GM19397 (cell line): ENCODE data around the gene SLC20A1.
A peak's percentile ranks its signal among the peaks of the same experiment; 100 is the strongest.
"Not testable (repeated sequence)": the region's sequence is repeated elsewhere in the genome, so short reads cannot be mapped to it uniquely, and the experiment has no call there.

ENCODE experiments used
- ATAC-seq: cut with Tn5 transposase; IDR thresholded peaks from one replicate; pipeline ENCODE4 v1.9.1; 2021; ENCODE audit warnings: mild to moderate bottlenecking, moderate library complexity; ENCODE audit not compliant: unreplicated experiment

Gene SLC20A1

DNA sequence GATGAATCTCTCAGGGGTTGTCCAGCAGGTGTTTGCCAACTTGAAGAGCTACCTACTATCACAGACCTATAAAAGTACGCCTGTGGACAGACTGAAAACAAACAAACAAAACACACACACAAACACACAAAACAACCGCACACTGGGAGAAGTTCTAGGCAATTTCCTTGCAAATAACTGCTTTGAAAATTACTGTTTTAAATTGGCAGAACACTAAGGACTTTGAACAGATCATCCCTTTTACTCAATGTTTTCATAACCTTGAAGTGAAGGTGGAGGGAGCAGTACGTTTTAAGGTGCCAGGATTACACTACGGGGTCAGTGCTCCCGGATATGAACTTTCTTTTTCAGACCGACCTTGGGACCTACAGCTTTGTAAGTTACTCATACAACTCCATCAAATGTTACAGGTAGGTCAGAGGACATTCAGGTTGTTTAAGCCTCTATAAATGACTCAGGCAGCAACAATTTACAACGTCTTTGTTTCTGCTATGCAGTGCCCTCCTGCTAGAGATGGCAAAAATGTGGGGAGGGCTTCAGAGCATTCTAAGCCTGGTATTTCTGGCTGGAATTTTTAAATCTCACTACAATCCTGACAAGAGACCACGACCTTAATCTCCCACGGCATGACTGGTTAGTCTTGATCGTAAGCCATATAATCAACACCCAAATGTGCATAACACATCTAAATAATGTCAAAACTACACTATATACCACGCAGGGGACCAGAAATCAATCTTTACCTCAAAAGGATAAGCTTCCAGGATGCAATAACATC is 1.4 kb upstream of the SLC20A1 start:
- ATAC-seq: no peak

DNA sequence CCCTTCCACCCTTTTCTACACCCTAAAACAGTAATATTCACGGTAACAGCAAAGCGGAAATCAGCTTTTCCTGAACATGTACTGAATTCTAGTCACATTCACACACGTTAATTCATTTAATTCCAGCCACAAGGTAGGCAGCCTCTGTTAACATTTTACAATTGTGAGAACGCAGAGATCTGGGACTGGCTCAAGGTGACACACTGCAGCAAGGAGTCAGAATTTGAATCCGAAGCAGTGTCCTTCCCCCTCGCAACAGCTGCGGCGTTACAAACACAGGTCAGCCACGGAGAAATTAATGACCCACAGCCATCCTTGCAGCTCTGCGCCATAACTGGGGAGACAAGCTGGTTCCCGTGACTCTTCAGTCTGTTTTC is 818 bp upstream of the SLC20A1 start:
- no peak for ATAC-seq

DNA sequence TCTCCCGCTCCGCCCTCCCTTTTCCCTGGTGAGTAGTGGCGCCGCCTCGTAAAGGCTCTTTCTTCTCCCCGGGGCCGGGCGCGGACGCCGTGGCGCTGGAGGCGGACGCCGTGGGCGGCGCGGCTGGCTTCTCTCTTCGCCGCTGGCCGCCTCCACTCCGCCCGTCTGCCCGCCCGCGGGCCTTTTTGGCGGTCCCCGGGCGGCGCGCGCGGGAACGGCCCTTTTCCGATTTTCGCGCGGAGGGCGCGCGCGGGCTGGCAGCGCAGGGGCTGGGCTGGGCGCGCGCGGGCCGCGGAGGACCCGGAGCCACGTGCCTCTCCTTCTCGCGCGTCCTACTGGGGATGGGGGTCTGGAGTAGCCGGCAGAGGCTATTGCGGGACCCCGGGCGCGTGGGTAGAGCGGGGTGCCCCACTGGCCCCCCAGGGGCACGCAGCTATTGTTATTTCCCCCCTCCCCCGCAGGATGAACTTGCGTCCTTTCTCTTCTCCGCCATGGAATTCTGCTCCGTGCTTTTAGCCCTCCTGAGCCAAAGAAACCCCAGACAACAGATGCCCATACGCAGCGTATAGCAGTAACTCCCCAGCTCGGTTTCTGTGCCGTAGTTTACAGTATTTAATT is 472 bp downstream of the SLC20A1 start:
- ATAC-seq: peak; percentile 18

DNA sequence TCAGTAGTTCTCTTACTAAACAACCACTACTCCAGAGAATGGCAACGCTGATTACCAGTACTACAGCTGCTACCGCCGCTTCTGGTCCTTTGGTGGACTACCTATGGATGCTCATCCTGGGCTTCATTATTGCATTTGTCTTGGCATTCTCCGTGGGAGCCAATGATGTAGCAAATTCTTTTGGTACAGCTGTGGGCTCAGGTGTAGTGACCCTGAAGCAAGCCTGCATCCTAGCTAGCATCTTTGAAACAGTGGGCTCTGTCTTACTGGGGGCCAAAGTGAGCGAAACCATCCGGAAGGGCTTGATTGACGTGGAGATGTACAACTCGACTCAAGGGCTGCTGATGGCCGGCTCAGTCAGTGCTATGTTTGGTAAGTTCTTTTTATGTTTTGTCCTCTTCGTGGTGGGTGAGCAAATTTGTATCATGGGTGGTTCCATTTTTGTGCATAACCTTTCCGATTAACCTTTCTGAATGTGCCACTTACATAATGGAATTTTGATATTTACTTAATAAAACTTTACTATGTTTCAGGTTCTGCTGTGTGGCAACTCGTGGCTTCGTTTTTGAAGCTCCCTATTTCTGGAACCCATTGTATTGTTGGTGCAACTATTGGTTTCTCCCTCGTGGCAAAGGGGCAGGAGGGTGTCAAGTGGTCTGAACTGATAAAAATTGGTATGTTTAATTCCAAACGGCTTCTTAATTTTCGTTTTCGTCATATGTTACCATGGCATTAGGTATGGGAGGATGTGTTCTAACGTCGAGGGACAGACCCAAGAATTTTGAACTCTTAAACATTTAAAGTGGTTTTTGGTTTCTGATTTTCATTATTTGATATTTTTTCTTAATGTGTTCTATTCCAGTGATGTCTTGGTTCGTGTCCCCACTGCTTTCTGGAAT is 1.3 kb downstream of the SLC20A1 start:
- ATAC-seq: no peak

DNA sequence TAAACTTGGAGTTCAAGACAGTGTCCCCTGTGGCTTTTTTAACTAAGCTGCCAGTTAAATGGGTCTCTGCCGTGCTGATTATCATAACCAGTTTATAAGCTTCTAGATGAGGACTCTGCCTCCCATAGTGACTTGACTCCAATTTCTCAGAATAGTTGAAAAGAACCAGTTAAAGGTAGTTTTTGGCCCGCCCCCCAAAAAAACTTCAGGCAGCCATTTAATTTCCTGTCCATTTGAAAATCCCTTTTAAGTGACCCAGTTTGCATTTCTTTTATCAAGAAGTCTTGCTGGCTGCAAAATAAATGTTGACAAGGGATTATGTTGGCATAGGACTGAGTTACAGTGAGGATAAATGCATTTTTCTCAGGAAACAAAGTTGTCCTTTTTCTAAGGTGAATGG is 2.3 kb downstream of the SLC20A1 start:
- no peak for ATAC-seq

DNA sequence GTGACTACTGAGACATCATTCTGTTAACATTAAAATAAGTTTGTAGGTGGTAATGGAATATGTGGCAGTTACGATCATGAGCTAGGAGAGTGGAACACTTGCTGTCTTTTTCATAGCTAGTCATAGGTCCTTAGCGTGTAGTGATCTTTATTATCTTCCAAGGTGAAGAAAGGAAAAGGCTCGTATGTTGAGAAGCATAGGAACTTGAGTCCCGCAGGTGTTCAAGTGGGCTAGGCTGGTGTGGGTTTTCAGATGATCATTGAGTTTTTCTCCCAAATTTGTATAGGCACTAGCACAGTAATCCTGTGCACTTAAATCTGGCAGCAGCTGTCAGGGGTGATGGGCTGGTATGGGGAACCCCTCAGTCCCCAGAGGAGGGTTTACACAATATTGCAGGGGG is 10.9 kb downstream of the SLC20A1 start:
- ATAC-seq: no peak

DNA sequence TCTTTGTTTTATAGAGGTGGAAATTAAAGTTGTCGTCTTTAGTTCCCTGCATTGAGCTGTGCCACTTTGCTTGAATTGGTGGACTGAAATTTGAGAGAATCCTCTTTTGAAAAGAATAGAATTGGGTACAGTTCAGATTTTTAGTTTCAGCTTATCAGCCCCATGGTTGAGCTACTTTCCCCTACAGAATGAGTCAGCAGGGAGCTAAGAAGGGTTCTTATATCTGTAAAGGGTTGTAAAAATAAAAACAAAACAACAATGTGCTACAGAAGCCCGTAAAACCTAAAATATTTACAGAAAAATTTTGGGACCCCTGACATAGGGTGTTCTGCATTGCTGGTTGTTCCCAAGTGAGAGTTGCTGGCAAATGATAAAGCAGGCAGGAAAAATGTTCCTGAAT is 12.6 kb downstream of the SLC20A1 start:
- ATAC-seq: no peak

DNA sequence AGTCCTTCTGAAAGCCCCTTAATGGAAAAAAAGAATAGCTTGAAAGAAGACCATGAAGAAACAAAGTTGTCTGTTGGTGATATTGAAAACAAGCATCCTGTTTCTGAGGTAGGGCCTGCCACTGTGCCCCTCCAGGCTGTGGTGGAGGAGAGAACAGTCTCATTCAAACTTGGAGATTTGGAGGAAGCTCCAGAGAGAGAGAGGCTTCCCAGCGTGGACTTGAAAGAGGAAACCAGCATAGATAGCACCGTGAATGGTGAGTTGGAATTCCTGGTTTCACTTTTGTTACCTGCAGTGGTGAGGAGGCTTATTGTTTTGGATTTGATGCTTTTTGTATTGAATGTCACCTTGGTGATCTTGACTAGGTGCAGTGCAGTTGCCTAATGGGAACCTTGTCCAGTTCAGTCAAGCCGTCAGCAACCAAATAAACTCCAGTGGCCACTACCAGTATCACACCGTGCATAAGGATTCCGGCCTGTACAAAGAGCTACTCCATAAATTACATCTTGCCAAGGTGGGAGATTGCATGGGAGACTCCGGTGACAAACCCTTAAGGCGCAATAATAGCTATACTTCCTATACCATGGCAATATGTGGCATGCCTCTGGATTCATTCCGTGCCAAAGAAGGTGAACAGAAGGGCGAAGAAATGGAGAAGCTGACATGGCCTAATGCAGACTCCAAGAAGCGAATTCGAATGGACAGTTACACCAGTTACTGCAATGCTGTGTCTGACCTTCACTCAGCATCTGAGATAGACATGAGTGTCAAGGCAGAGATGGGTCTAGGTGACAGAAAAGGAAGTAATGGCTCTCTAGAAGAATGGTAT is 13.3 kb downstream of the SLC20A1 start:
- no peak for ATAC-seq

DNA sequence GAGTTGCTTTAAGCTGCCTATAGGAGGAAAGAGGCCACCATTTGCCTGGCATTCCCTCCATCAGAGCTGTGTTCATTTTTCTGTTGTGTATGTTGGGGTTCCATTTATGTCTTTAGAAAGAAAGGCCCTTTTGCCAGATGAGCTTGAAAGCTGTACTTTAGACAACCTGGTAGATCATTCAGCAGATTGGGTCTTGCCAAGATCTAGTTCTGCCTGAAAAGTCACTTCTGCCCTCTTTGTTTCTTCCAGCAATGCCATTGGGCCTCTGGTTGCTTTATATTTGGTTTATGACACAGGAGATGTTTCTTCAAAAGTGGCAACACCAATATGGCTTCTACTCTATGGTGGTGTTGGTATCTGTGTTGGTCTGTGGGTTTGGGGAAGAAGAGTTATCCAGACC is 14.4 kb downstream of the SLC20A1 start:
- no peak for ATAC-seq

DNA sequence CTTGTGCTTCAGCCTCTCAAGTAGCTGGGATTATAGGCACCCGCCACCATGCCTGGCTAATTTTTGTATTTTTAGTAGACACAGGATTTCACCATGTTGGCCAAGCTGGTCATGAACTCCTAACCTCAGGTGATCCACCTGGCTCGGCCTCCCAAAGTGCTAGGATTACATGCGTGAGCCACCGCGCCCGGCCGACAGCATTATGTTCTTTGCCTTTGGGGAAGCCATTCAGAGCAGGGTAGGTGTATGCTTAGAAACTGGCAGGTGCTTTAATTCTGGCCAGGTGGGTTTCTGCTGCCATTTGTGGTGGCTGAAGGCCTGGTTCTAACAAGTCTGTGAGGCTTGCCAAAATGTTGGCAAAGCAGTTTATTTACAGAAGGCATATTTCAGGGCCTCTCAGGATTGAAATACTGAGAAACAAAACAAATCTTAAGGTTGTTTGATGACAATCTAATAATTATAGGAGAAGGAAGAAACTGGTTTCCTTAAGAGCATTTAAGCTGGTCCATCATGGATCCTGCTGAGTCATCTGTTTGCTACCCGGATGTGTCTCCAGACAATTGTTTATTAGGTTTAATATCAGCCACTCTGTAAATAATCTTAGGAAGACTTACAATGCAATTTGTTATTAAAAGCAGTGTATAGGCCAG is 16.0 kb downstream of the SLC20A1 start:
- no peak for ATAC-seq

DNA sequence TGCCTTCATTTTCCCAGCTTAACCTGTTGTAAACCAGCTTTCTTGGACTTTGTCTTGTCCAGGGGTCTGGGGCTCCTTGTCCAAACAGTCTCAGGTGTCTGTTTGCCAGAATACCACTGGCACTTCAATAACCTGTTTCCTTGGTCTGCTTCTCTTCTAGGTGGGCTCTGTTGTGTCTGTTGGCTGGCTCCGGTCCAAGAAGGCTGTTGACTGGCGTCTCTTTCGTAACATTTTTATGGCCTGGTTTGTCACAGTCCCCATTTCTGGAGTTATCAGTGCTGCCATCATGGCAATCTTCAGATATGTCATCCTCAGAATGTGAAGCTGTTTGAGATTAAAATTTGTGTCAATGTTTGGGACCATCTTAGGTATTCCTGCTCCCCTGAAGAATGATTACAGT is 17.0 kb downstream of the SLC20A1 start:
- no peak for ATAC-seq

DNA sequence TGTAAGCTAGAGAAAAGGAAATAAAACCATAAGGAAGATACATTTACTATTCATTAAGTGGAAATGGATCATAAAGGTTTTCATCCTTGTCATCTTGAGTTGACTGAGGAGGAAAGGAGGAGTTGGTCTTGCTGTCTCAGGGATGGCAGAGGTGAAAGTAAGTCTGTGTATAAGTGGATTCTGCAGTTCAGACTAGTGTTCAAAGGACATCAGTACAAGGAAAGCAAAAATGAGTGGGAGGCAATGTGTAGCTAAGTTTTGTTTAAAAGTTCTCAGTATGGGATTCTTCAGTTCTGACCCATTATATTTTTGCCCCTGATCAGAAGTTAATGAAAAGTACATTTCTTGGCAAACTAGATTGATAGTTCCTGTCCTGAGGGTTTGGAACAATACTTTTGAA is 18.9 kb downstream of the SLC20A1 start:
- ATAC-seq: no peak

DNA sequence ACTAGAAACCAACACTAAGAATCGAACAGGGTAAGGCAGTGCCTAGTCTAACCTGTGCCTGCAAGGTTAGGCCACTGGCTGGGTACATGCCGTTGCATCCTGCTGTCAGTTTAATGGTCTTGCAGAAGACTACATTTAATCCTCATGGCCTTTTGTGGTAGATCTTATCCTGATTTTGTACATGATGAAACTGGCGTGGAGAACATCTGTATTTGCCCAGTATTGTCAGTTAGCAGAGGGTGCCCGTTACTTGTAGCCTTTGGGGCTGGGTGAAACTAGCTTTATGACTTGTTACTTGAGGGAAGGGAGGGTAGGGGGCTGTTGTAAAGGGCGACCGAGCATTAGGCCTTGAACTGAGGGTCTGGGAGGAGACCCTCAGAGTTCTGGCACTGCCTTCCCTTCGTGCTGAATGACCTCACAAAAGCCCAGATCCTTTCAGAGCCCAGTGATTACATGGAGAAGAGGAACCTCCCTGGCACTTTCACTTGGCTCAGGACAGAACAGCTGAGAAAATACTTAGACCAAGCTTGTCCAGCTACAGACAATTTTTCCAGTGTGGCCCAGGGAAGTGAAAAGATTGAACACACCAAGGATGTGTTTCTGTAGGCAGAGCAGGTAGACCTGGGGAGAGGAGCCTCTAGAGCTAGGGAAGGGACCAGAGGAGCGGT is 19.5 kb downstream of the SLC20A1 start:
- ATAC-seq: no peak

DNA sequence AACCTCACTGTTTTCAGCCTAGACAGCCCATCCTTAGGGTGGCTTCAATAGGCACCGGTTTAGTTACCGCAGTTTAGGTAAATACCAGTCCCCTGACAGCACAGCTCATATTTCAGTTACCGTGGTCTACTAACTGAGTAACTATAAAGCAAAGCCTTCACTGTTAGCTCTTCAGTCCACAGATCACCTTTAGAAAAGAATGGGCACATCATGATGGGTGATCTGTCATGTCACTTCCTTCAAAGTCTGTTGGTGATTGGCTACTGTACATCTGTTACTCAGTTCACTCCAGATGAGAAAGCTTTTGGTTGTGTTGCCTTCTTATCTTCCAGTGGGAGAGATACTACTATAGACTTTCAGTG is 21.0 kb downstream of the SLC20A1 start:
- ATAC-seq: no peak

DNA sequence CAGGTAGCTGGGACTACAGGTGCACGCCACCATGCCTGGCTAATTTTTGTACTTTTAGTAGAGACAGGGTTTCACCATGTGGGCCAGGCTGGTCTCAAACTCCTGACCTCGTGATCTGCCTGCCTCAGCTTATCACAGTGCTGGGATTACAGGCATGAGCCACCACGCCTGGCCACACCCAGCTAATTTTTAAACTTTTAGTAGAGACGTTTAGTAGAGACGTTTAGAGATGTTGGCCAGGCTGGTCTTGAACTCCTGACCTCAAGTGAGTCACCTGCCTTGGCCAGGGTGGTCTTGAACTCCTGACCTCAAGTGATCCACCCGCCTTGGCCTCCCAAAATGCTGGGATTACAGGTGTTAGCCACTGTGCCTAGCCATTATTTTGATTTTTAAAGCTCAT is 21.8 kb downstream of the SLC20A1 start:
- not testable (repeated sequence) for ATAC-seq

DNA sequence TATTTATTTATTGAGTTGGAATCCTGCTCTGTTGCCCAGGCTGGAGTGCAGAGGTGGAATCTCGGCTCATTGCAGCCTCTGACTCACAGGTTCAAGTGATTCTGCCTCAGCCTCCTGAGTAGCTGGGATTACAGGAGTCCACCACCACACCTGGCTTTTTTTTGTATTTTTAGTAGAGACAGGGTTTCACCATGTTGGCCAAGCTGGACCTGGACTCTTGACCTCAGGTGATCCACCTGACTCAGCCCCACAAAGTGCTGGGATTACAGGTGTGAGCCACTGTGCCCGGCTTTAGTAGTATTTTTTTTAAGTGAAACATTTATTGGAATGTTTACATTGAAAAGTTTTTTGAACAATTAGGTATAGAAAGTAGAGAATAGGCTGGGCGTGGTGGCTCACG is 23.9 kb downstream of the SLC20A1 start:
- no peak for ATAC-seq

DNA sequence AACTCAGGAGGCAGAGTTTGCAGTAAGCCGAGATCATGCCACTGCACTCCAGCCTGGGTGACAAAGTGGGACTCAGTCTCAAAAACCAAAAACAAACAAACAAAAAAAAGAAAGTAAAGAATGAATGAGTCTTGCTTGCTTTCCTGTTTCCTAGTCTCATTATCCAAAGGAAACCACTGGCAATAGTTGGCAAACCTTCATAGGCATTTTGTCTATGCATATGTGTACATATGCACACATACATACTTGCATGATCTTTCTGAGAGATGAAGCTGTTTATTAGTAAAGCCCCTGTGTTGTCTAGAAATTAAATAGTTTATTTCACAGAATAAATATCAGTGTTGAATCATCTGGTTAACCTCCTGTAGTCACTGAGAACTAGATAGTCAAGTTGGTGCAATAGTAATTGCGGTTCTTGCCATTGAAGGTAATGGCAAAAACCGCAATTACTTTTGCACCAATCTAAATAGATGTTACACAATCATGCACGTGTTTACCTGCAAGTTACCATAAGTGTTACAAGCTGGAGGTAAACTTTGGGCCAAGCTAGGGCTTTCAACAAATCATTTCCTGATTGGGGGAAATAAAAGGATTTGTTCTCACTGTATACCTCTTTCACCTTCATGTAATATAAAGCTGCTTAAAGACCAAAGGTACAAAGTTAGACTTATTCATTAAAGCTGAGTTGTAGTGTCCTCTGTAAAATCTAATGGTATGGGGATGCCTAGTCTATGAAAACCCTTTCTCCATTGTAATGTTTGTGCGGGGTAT is 24.7 kb downstream of the SLC20A1 start:
- no peak for ATAC-seq

DNA sequence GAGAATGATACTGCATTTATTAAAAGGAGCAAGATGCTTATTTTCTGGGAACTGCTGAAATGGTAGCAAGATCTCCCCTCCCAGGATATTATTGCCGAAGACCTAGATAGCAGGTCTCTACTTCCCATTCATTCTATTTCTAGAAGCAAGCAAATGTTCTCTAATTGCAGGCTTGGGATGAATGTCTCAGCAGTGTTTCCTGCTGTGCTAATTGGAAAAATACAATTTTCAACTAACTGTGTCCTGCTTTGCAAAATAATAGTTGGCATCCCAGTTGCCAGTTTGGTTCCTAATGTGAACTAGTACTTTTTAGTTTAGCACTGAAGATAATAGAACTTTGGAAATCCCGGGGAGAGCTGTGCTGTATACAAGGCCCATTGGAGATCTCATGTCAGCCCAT is 26.1 kb downstream of the SLC20A1 start:
- no peak for ATAC-seq

DNA sequence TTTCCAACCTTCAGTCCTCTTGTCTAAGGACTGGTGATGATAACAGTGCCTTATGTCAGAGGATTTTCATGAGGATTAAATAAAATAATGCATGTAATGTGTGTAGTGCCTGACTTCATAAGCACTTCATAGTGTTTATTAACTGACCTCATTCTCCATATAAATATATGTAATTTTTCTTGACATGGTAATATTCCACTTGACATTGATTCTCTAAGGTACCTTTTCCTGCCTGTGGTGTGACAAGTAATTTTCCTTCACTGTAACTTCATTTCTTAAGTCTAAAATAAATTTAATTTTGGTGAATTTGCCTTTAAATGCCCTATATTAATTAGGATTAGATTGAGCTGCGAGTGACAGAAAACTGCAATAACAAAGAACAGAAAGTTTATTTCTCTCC is 27.3 kb downstream of the SLC20A1 start:
- no peak for ATAC-seq
